Left forelimb (tissue), 1 donor: ENCODE data around the gene OPRD1.
A peak's percentile ranks its signal among the peaks of the same experiment; 100 is the strongest.

Source experiments
- DNase-seq: peaks from one replicate; pipeline ENCODE4 v3.0.0-alpha.2; 2018; ENCODE audit warnings: low spot score

OPRD1 gene

GRCh38 chr1:28885977-28886730 is 74.2 kb downstream of the OPRD1 start:
- DNase-seq, result no peak

- DNase-seq, result peak; percentile 74
Measured at GRCh38 chr1:28886731-28887418, 74.9 kb downstream of the OPRD1 start.

GRCh38 chr1:28887419-28887834 is 75.5 kb downstream of the OPRD1 start:
- no peak for DNase-seq

GRCh38 chr1:28887835-28888682 is 76.1 kb downstream of the OPRD1 start:
- no peak for DNase-seq

GRCh38 chr1:28888915-28889314 is 76.9 kb downstream of the OPRD1 start:
- no peak for DNase-seq

GRCh38 chr1:28889357-28889756 is 77.4 kb downstream of the OPRD1 start:
- DNase-seq, result no peak

- DNase-seq, result no peak
Measured at GRCh38 chr1:28890435-28890834, 78.5 kb downstream of the OPRD1 start.

GRCh38 chr1:28890836-28891235 is 78.9 kb downstream of the OPRD1 start:
- DNase-seq, result no peak

GRCh38 chr1:28891256-28891655 is 79.3 kb downstream of the OPRD1 start:
- no peak for DNase-seq

- DNase-seq, result no peak
Measured at GRCh38 chr1:28893403-28894102, 81.6 kb downstream of the OPRD1 start.

- no peak for DNase-seq
Measured at GRCh38 chr1:28894785-28895184, 82.8 kb downstream of the OPRD1 start.

- no peak for DNase-seq
Measured at GRCh38 chr1:28895896-28896608, 84.1 kb downstream of the OPRD1 start.

GRCh38 chr1:28896609-28896986 is 84.6 kb downstream of the OPRD1 start:
- no peak for DNase-seq

GRCh38 chr1:28897789-28898188 is 85.8 kb downstream of the OPRD1 start:
- no peak for DNase-seq

- DNase-seq, result no peak
Measured at GRCh38 chr1:28898405-28898881, 86.5 kb downstream of the OPRD1 start.

- DNase-seq, result no peak
Measured at GRCh38 chr1:28899267-28899666, 87.3 kb downstream of the OPRD1 start.

GRCh38 chr1:28900562-28900961 is 88.6 kb downstream of the OPRD1 start:
- DNase-seq, result no peak

- DNase-seq, result no peak
Measured at GRCh38 chr1:28902738-28903137, 90.8 kb downstream of the OPRD1 start.

GRCh38 chr1:28905921-28906666 is 94.1 kb downstream of the OPRD1 start:
- DNase-seq, result no peak

GRCh38 chr1:28909198-28909597 is 97.2 kb downstream of the OPRD1 start:
- no peak for DNase-seq
